GM12878 (cell line): Measurements from ENCODE around the gene ASH1L. TPM values are rescaled to one million over a fixed set of nuclear protein-coding genes. Genes with fewer than 3 reads are reported as not detected.

Source experiments
- ATAC-seq: fragments of 200-7000 bp; cut with Tn5 transposase; 3 replicates; pipeline ENCODE4 v1.9.1; 2020; ENCODE audit warnings: mild to moderate bottlenecking, moderate library complexity
- BruUV-seq: library from RNA; stranded (reverse); fragments of 400-500 nt; replicated peaks from 2 replicates; lab custom pipeline; 2021; lab: Mats Ljungman, UMichigan
- CTCF ChIA-PET: fragments of 300-600 bp; sonication (Branson Sonifier 250); formaldehyde crosslinking; extraction: SDS; loops from one replicate; lab custom pipeline; 2021; ENCODE audit warnings: inconsistent platforms; lab: Yijun Ruan, JAX
- POLR2A ChIA-PET: fragments of 350-600 bp; formaldehyde crosslinking; extraction: SDS; loops from one replicate; lab custom pipeline; 2021; ENCODE audit warnings: inconsistent platforms; lab: Charles Lee
- RAD21 ChIA-PET: fragments of 300-600 bp; sonication (Branson Sonifier 250); formaldehyde crosslinking; loops from one replicate; lab custom pipeline; 2023; ENCODE audit warnings: antibody characterized with exemption; ENCODE audit not compliant: unreplicated experiment; lab: Charles Lee
- SMC1A ChIA-PET: fragments of 300-600 bp; sonication (Branson Sonifier 250); formaldehyde crosslinking; loops from one replicate; lab custom pipeline; 2023; ENCODE audit not compliant: unreplicated experiment, uncharacterized antibody; lab: Charles Lee
- DNase-seq: peaks from one replicate; pipeline ENCODE4 v3.0.0-alpha.2; 2011; ENCODE audit warnings: low read depth, low spot score
- FAIRE-seq: peaks from 3 replicates; lab custom pipeline; 2011; peaks lifted over from hg19 to GRCh38; lab: Jason Lieb, UNC
- H2AFZ ChIP-seq: 2 replicates; pipeline ENCODE4 v1.6.0; 2011; ENCODE audit warnings: low read depth, low read length, control low read depth; ENCODE audit not compliant: control insufficient read depth
- H3K27ac ChIP-seq: 2 replicates; pipeline ENCODE4 v1.5.1; 2011; ENCODE audit warnings: control low read depth; ENCODE audit not compliant: control insufficient read depth, insufficient read depth
- H3K27me3 ChIP-seq, 2 experiments: replicated peaks in 1 of 2; 2 replicates each; pipeline versions ENCODE4 v1.6.0 to v1.6.1; 2011; ENCODE audit warnings: low read length in 1 of 2; ENCODE audit not compliant: control insufficient read depth in 2 of 2, insufficient read depth in 2 of 2
- H3K36me3 ChIP-seq, 2 experiments: 2 replicates each; pipeline ENCODE4 v1.5.1; 2011; ENCODE audit warnings: low read length in 1 of 2; ENCODE audit not compliant: control insufficient read depth in 2 of 2, insufficient read depth in 2 of 2
- H3K4me1 ChIP-seq: 2 replicates; pipeline ENCODE4 v1.6.1; 2011; ENCODE audit warnings: mild to moderate bottlenecking, low read length, moderate library complexity, mixed read lengths; ENCODE audit not compliant: control insufficient read depth, insufficient read depth
- H3K4me2 ChIP-seq: 2 replicates; pipeline ENCODE4 v1.6.0; 2011; ENCODE audit warnings: control low read depth; ENCODE audit not compliant: control insufficient read depth, insufficient read depth
- H3K4me3 ChIP-seq: fragments of 200-600 bp; sonication (generic); 2 replicates; pipeline ENCODE4 v1.5.1; 2016
- H3K79me2 ChIP-seq: 2 replicates; pipeline ENCODE4 v1.6.0; 2011; ENCODE audit warnings: low read length; ENCODE audit not compliant: control insufficient read depth, insufficient read depth
- H3K9ac ChIP-seq: 2 replicates; pipeline ENCODE4 v1.8.0; 2011; ENCODE audit warnings: low read length, control low read depth, mixed read lengths; ENCODE audit not compliant: control insufficient read depth, insufficient read depth
- H3K9me3 ChIP-seq: replicated peaks from 3 replicates; pipeline ENCODE4 v1.5.1; 2011; ENCODE audit warnings: mild to moderate bottlenecking, low read length; ENCODE audit not compliant: control insufficient read depth, insufficient read depth
- H4K20me1 ChIP-seq: 2 replicates; pipeline ENCODE4 v1.6.0; 2011; ENCODE audit not compliant: control insufficient read depth, insufficient read depth
- ATF7 ChIP-seq: fragments of 450-650 bp; IDR thresholded peaks from 2 replicates; pipeline ENCODE4 v1.6.1; 2016; ENCODE audit warnings: low read depth, mild to moderate bottlenecking
- BHLHE40 ChIP-seq, 2 experiments: fragments of 450-650 bp in 1 of 2; IDR thresholded peaks; 2 replicates each; pipeline ENCODE4 v1.6.1; 2011 to 2017; ENCODE audit warnings: low read depth in 2 of 2, borderline replicate concordance in 1 of 2, improper control_type of control experiment in 1 of 2, low read length in 1 of 2, mild to moderate bottlenecking in 1 of 2
- CREM ChIP-seq: IDR thresholded peaks from 2 replicates; pipeline ENCODE4 v1.6.1; 2014; ENCODE audit warnings: antibody characterized with exemption, low read depth
- HDAC2 ChIP-seq: fragments of 200-600 bp; sonication (generic); IDR thresholded peaks from 2 replicates; pipeline ENCODE4 v1.6.1; 2017
- HDGF ChIP-seq: fragments of 450-650 bp; IDR thresholded peaks from 2 replicates; pipeline ENCODE4 v1.6.1; 2016; ENCODE audit warnings: antibody characterized with exemption
- JUND ChIP-seq: IDR thresholded peaks from 2 replicates; pipeline ENCODE4 v1.6.1; 2012; ENCODE audit warnings: low read depth, mild to moderate bottlenecking, low read length, improper control_type of control experiment, moderate library complexity
- PKNOX1 ChIP-seq: fragments of 450-650 bp; IDR thresholded peaks from 2 replicates; pipeline ENCODE4 v1.6.1; 2016; ENCODE audit warnings: mild to moderate bottlenecking
- RELA ChIP-seq: fragments of 450-650 bp; IDR thresholded peaks from 2 replicates; pipeline ENCODE4 v1.8.0; 2014; ENCODE audit warnings: borderline replicate concordance; ENCODE audit not compliant: partially characterized antibody
- RUNX3 ChIP-seq: IDR thresholded peaks from 2 replicates; pipeline ENCODE4 v1.6.1; 2012; ENCODE audit warnings: low read length, inconsistent platforms
- SMC3 ChIP-seq: IDR thresholded peaks from 2 replicates; pipeline ENCODE4 v1.6.1; 2011; ENCODE audit warnings: low read length, improper control_type of control experiment, borderline replicate concordance
- SRF ChIP-seq, 2 experiments: IDR thresholded peaks; 2 replicates each; pipeline ENCODE4 v1.6.1; 2011; ENCODE audit warnings: low read depth in 2 of 2, low read length in 2 of 2, mild to moderate bottlenecking in 1 of 2, moderate library complexity in 1 of 2
- TCF12 ChIP-seq: IDR thresholded peaks from 2 replicates; pipeline ENCODE4 v1.6.1; 2011; ENCODE audit warnings: low read depth, mild to moderate bottlenecking, low read length
- ZNF274 ChIP-seq: IDR thresholded peaks from one replicate; pipeline ENCODE4 v1.8.0; 2011; ENCODE audit not compliant: insufficient read length, insufficient read depth
- WGBS: methylation state at CpG from one replicate; pipeline ENCODE4 v1.1.6; 2016; ENCODE audit warnings: low lambda C conversion rate; ENCODE audit not compliant: insufficient replicate concordance, insufficient coverage; ENCODE audit errors: missing lambda C conversion rate; 5-methylcytosine and 5-hydroxymethylcytosine counted together
- in situ Hi-C: fragments of 300-500 bp; cut with MboI; formaldehyde crosslinking; loops from 9 replicates; pipeline ENCODE4 v1.14.3; 2018; ENCODE audit warnings: mixed read lengths
- intact Hi-C: fragments of 100-400 bp; cut with micrococcal nuclease; formaldehyde crosslinking; loops from one replicate; pipeline ENCODE4 v1.14.2; 2022; ENCODE audit not compliant: unreplicated experiment
- polyA plus RNA-seq, 11 experiments: library from polyadenylated mRNA; depleted of rRNA in 4 of 11; unstranded in 6 of 11; stranded (reverse) in 5 of 11; fragments of >200 nt; fragmentation: Nextera tagmentation in 4 of 11; fragmentation: Illumina TruSeq in 1 of 11; extraction: Ambion mirVana in 4 of 11; extraction: Trizol in 1 of 11; gene quantifications; 1 replicate in 1 of 11; 2 replicates in 10 of 11; pipeline versions ENCODE4 v1.2.1 to v1.2.3, GENCODE V29; 2011 to 2016; ENCODE audit warnings: inconsistent platforms in 2 of 11, missing spikeins in 2 of 11, low read depth in 1 of 11
- total RNA-seq, 4 experiments: library from RNA; depleted of rRNA in 3 of 4; stranded (reverse); fragments of >200 nt in 3 of 4; fragmentation: Illumina TruSeq in 1 of 4; extraction: Trizol in 1 of 4; gene quantifications; 2 replicates each; pipeline versions ENCODE4 v1.2.1 to v1.2.3, GENCODE V29; 2013 to 2021
- TF ChIP-seq, protein P1 (sequence below): fragments of 450-650 bp; IDR thresholded peaks from 2 replicates; pipeline ENCODE4 v1.6.1; 2017; ENCODE audit warnings: low read depth, mild to moderate bottlenecking, moderate library complexity
- TF ChIP-seq, protein P2 (sequence below): IDR thresholded peaks from 2 replicates; pipeline ENCODE4 v1.6.1; 2011; ENCODE audit warnings: borderline replicate concordance, low read depth, mild to moderate bottlenecking, moderate library complexity, low read length; ENCODE audit not compliant: insufficient read depth, poor library complexity, severe bottlenecking

ASH1L gene
- total and polyA plus RNA-seq, 10 of the 15 experiments (the other 5 are each of a cell fraction or from before 2014, with no cell fraction given): 1.7 to 23.9 (median 16.6) TPM

- no peak for DNase-seq
- Histone ChIP-seq H3K9ac (no peak overlapping the region), H3K36me3 (no peaks in the 10 kb centered on the region; a peak in 2 of 4 replicates), H3K4me1 (peaks cover 4% of the 10 kb centered on the region), H4K20me1 (no peaks in the 10 kb centered on the region), H3K79me2 (peaks cover 36% of the 10 kb centered on the region), H3K4me2 (no peak overlapping the region), H3K4me3 (no peak overlapping the region), H2AFZ (no peak overlapping the region), H3K9me3 (no peaks in the 10 kb centered on the region), H3K27me3 (no peaks in the 10 kb centered on the region), H3K27ac (no peak overlapping the region)
- BruUV-seq: no TSS peak
- in situ Hi-C loops (no loop called here), intact Hi-C loops (no loop called here)
- RAD21 ChIA-PET: interaction anchor here (1.0 kb wide), 1 partner anchor 20 kb away, joined by 3 read pairs; no protein-coding TSS in a partner anchor
- POLR2A ChIA-PET: no interaction called here
- 73% methylated on average over 4 of the region's 4 CpGs for WGBS
- CTCF ChIA-PET: interaction anchor here (0.6 to 1.7 kb wide), 4 partner anchors 33 to 318 kb away, joined by 3 to 4 read pairs (median 4); no protein-coding TSS in a partner anchor
- no peak for FAIRE-seq
- TF ChIP-seq SMC3 (no peak), RUNX3 (no peak), PKNOX1 (no peak), ZNF274 (no peak), SRF (IDR thresholded peaks at IDR 0.05; ENCODE audit: low read depth in 2 of 2, low read length in 2 of 2) (no peak), RELA (no peak), TCF12 (no peak), JUND (no peak), HDAC2 (no peak), CREM (no peak), ATF7 (no peak), HDGF (no peak), BHLHE40 (IDR thresholded peaks at IDR 0.05; ENCODE audit: borderline replicate concordance in 1 of 2, low read depth in 2 of 2, low read length in 1 of 2) (no peak)
- TF ChIP-seq, protein P1, sequence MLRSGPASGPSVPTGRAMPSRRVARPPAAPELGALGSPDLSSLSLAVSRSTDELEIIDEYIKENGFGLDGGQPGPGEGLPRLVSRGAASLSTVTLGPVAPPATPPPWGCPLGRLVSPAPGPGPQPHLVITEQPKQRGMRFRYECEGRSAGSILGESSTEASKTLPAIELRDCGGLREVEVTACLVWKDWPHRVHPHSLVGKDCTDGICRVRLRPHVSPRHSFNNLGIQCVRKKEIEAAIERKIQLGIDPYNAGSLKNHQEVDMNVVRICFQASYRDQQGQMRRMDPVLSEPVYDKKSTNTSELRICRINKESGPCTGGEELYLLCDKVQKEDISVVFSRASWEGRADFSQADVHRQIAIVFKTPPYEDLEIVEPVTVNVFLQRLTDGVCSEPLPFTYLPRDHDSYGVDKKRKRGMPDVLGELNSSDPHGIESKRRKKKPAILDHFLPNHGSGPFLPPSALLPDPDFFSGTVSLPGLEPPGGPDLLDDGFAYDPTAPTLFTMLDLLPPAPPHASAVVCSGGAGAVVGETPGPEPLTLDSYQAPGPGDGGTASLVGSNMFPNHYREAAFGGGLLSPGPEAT: no peak
- TF ChIP-seq, protein P2, sequence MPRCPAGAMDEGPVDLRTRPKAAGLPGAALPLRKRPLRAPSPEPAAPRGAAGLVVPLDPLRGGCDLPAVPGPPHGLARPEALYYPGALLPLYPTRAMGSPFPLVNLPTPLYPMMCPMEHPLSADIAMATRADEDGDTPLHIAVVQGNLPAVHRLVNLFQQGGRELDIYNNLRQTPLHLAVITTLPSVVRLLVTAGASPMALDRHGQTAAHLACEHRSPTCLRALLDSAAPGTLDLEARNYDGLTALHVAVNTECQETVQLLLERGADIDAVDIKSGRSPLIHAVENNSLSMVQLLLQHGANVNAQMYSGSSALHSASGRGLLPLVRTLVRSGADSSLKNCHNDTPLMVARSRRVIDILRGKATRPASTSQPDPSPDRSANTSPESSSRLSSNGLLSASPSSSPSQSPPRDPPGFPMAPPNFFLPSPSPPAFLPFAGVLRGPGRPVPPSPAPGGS: no peak
- SMC1A ChIA-PET: interaction anchor here (1.0 to 1.4 kb wide), 3 partner anchors 19 to 135 kb away, joined by 3 to 5 read pairs (median 4); no protein-coding TSS in a partner anchor
- no peak for ATAC-seq
These were observed 8.0 kb upstream of the ASH1L start for GRCh38 chr1:155570593-155570990.
